Nephron (organoid): ENCODE results near the gene ABCC11.

Experiments
- H3K27ac Mint-ChIP-seq, 3 experiments: 2 replicates each; pipeline ENCODE4 v1.8.0; 2020; ENCODE audit warnings: mixed read lengths in 3 of 3, mild to moderate bottlenecking in 2 of 3, moderate library complexity in 1 of 3
- H3K27me3 Mint-ChIP-seq: 2 replicates; pipeline ENCODE4 v1.8.0; 2021; ENCODE audit warnings: low read depth, mild to moderate bottlenecking, moderate library complexity, mixed read lengths
- H3K36me3 Mint-ChIP-seq: 2 replicates; pipeline ENCODE4 v1.8.0; 2020; ENCODE audit warnings: low read depth, mixed read lengths
- H3K4me1 Mint-ChIP-seq: 2 replicates; pipeline ENCODE4 v1.8.0; 2020; ENCODE audit warnings: mixed read lengths
- H3K4me3 Mint-ChIP-seq, 3 experiments: 2 replicates each; pipeline ENCODE4 v1.8.0; 2020; ENCODE audit warnings: mild to moderate bottlenecking in 3 of 3, mixed read lengths in 3 of 3, moderate library complexity in 2 of 3
- H3K9me3 Mint-ChIP-seq: 2 replicates; pipeline ENCODE4 v1.8.0; 2020; ENCODE audit warnings: mixed read lengths
- TF ChIP-seq, protein P1 (sequence below), 3 experiments: fragments of 200-600 bp; sonication (generic); IDR thresholded peaks; one replicate each; pipeline ENCODE4 v1.5.0; 2021; ENCODE audit warnings: antibody characterized with exemption in 3 of 3; ENCODE audit not compliant: unreplicated experiment in 3 of 3

The ABCC11 gene

DNA sequence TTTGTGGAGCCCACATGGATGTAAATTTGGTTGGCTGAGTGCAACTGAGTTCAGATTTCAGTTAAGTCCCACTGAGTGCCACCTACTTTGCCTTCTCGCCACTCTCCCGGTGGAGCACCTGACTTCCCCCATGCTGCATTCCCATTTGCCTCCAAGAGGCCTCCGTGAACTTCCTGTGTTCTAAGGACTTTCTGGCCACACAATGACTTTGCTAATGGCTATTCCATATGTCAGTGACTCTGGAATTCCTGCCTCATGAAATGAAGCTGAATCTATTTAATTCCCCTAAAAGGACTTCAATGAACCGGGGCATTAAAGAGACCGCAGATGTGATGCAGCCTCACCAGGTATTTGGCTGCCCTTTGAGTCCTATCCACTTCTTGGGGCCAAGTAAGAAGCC, 121.5 kb downstream of the ABCC11 start:
- Mint-ChIP-seq H3K4me3 (no peak overlapping the region), H3K36me3 (no peaks in the 10 kb centered on the region), H3K27ac (no peak overlapping the region), H3K4me1 (no peaks in the 10 kb centered on the region), H3K27me3 (peaks cover 9% of the 10 kb centered on the region), H3K9me3 (no peaks in the 10 kb centered on the region)
- TF ChIP-seq, protein P1, sequence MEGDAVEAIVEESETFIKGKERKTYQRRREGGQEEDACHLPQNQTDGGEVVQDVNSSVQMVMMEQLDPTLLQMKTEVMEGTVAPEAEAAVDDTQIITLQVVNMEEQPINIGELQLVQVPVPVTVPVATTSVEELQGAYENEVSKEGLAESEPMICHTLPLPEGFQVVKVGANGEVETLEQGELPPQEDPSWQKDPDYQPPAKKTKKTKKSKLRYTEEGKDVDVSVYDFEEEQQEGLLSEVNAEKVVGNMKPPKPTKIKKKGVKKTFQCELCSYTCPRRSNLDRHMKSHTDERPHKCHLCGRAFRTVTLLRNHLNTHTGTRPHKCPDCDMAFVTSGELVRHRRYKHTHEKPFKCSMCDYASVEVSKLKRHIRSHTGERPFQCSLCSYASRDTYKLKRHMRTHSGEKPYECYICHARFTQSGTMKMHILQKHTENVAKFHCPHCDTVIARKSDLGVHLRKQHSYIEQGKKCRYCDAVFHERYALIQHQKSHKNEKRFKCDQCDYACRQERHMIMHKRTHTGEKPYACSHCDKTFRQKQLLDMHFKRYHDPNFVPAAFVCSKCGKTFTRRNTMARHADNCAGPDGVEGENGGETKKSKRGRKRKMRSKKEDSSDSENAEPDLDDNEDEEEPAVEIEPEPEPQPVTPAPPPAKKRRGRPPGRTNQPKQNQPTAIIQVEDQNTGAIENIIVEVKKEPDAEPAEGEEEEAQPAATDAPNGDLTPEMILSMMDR (IDR thresholded peaks at IDR 0.05; ENCODE audit: unreplicated experiment in 3 of 3), result no peak

DNA sequence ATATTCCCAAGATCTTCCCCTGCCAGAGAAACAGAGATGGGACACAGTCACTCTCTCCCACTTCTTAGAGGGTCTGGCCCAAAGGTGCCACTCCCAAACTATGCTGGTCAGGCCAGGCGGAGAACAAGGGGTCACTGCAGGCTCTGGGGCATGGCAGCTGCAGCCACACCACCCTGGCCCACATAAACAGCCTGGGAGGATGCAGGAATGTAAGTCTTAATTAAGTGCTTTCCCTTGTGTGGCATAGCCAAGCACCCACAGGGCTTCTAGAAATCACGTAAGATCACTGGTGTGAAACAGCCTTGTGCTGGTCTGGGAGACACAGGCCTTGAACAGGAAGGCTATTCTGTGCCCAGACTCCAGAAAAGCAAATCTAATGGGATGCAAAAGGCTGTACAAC, 123.1 kb downstream of the ABCC11 start:
- Mint-ChIP-seq H3K9me3 (no peaks in the 10 kb centered on the region), H3K27ac (no peak overlapping the region), H3K4me1 (no peaks in the 10 kb centered on the region), H3K36me3 (no peaks in the 10 kb centered on the region), H3K27me3 (peaks cover 3% of the 10 kb centered on the region), H3K4me3 (no peak overlapping the region)
- TF ChIP-seq, protein P1 (IDR thresholded peaks at IDR 0.05; ENCODE audit: unreplicated experiment in 3 of 3), result no peak

DNA sequence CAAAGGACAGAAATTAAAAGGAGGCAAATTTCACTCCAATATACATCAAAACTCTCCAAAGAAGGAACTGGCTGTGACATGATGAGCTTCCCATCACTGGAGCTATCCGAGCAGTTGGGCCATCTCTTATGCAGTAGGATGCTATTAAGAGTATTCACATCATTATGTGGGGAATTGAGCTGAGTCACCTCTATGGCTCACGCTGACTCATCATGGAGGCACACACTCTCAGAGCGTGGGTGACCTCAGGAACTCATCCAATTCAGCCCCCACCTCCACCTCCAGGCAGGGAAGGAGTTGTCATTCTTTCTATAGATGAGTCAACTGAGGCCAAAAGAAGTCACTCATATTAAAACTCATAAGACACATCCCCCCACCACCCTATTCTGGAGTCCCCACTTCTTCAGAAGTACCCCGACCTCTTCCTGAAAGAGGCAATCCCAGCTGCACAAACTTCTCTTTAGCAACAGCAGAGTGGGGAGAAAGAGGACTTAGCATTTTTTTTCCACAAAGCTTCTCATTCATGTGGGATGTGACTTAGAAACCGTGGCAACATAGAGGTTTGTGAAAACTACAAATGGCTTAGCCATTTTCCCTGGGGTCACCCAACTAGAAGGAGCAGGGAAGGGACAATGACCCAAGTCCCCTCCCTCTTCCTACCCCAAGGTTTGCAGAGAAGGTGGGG, 124.1 kb downstream of the ABCC11 start:
- Mint-ChIP-seq H3K36me3 (no peaks in the 10 kb centered on the region), H3K27me3 (peaks cover 3% of the 10 kb centered on the region), H3K4me3 (no peak overlapping the region), H3K27ac (no peak overlapping the region), H3K9me3 (no peaks in the 10 kb centered on the region), H3K4me1 (no peaks in the 10 kb centered on the region)
- TF ChIP-seq, protein P1 (IDR thresholded peaks at IDR 0.05; ENCODE audit: unreplicated experiment in 3 of 3), result no peak

DNA sequence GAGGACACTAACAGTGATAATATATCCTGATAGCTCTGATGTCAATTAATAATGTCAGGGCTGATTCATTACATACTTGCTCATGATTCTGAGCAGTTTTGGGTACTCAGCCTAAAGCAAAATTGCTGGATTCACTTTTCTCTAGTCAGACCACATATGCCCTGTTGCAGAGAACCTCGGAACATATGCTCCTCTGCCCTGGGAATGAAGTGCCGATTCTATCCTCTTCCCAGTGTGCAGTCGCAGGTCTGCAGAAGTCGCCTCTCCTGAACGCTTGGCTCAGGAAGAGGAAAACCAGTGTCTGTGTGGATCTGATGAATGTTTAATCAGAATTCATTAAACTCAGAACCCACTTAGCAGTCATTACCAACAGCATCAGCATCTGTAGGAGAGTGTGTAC, 126.1 kb downstream of the ABCC11 start:
- Mint-ChIP-seq H3K9me3 (no peaks in the 10 kb centered on the region), H3K4me3 (no peak overlapping the region), H3K27ac (no peak overlapping the region), H3K4me1 (no peaks in the 10 kb centered on the region), H3K27me3 (peaks cover 5% of the 10 kb centered on the region), H3K36me3 (no peaks in the 10 kb centered on the region)
- TF ChIP-seq, protein P1 (IDR thresholded peaks at IDR 0.05; ENCODE audit: unreplicated experiment in 3 of 3), result no peak

DNA sequence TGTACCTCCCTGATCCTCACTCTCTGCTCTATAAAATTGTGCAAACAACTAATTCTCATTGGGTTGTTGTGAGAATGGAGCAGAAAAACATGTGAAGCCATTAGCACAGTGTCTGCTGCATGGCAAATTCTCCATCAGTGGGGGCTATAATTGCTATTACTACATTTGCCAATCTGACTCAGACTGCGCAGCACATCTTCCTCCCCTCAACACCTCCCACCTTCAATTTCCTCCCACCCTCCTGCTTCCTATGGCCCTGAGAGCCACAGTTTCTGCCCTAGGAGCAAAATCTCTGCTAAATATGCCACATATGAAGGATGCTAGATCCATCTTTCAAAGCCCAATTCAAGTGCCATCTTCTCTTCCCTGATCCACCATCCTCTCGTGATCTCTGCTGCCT, 128.5 kb downstream of the ABCC11 start:
- H3K27me3 Mint-ChIP-seq, result peaks cover 7% of the 10 kb centered on the region
- no peaks in the 10 kb centered on the region for H3K4me1 Mint-ChIP-seq
- H3K36me3 Mint-ChIP-seq, result no peaks in the 10 kb centered on the region
- TF ChIP-seq, protein P1 (IDR thresholded peaks at IDR 0.05; ENCODE audit: unreplicated experiment in 3 of 3), result no peak
- no peak overlapping the region for H3K27ac Mint-ChIP-seq
- no peak overlapping the region for H3K4me3 Mint-ChIP-seq
- H3K9me3 Mint-ChIP-seq, result no peaks in the 10 kb centered on the region
